Left colon (tissue), 2 donors: ENCODE data around the gene TSR3. TPM values are rescaled to one million over a fixed set of nuclear protein-coding genes. Genes with fewer than 3 reads are reported as not detected.

Experiments used
- ATAC-seq: fragments of 200-7000 bp; cut with Tn5 transposase; one replicate; pipeline ENCODE4 v1.9.1; 2020; ENCODE audit warnings: mild to moderate bottlenecking, moderate library complexity
- DNase-seq, 2 donors: peaks; one replicate each; pipeline ENCODE4 v3.0.0-alpha.2; 2020
- intact Hi-C, 2 donors: fragments of 100-400 bp; cut with DNase I in 1 of 2; cut with micrococcal nuclease in 1 of 2; formaldehyde crosslinking; loops; one replicate each; pipeline versions ENCODE4 v1.11.2 to v1.14.0; 2022; cut with DNase I, micrococcal nuclease
- total RNA-seq, 2 donors: library from RNA; stranded (reverse); fragmentation: NEBNext Ultra II Directional; extraction: Animal tissue kit (Norgen Biotek cat#: 25700); gene quantifications; one replicate each; pipeline ENCODE4 v1.2.1, GENCODE V29; 2021
- donor health status: DM: no; HTN: no; CAD: no.
- donor health status: DM: yes; HTN: yes; CAD: no.

TSR3 gene
- total RNA-seq, 2 donors from 2014 or later, result 50.7 to 54.4 TPM

DNA sequence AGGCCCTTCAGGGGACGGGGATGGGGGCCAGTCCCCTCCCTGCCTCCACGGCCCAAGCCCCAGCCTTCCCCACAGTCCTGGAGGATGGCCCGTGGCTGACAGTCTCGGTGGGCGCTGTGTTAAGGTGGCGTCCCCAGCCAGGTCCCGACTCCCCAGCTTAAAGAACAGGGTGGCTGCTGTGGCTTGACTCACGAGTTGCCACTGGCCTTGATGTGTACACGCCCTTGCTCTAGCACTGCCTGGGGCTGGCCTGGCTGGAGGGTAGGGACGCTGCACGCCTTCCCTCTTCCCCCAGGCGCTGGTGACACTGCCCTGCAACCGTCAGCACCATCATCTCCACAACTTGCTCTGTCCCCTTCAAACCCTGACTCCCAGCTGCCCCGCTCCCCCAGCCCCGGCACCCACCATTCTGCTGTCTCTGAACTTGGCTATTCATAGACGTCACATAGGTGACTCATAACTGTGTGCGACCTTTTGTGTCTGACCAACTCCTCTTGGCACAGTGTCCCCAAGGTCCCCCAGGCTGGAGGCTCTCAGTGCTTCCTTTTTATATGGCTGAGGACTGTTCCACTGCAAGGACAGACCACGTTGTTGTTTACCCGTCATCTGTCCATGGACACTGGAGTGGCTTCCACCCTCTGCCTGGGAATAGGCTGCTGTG lies 6.4 kb upstream of the TSR3 start:
- intact Hi-C loops, result no loop called here
- ATAC-seq, result peak; percentile 23
- no peak for DNase-seq

- ATAC-seq, result no peak
- DNase-seq, result no peak
- intact Hi-C loops, result no loop called here
Observed at GRCh38 chr16:1356061-1356900, 4.6 kb upstream of the TSR3 start.

- DNase-seq (no peak), ATAC-seq (no peak)
- intact Hi-C loops, result no loop called here
Observed at GRCh38 chr16:1355591-1355990, 3.9 kb upstream of the TSR3 start.

DNA sequence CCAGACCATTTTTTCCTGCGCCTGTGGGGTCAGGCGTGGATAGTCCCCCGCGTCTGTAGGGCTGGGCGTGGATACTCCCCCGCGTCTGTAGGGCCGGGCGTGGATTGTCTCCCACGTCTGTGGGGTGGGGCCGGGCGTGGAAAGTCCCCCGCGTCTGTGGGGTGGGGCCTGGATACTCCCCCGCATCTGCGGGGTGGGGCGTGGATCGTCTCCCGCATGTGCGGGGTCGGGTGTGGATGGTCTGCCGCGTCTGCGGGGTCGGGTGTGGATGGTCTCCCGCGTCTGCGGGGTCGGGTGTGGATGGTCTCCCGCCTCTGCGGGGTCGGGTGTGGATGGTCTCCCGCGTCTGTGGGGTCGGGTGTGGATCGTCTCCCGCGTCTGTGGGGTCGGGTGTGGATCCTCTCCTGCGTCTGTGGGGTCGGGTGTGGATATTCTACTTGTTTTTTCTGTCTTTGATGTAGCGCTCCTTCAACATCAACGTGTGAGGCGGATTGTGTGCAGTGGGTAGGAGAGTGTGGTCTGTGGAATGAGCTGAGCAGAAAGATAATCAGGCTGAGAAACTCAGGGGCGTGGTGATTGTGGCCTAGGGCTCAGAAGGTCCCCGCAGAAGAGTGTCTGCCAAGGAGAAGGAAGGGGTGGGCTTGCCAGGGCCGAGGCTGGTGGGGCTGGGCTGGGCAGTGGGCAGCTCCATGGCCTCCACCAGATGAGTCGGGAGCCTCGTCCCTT lies 3.3 kb upstream of the TSR3 start:
- ATAC-seq (no peak), DNase-seq (no peak)
- intact Hi-C loops, result no loop called here

DNA sequence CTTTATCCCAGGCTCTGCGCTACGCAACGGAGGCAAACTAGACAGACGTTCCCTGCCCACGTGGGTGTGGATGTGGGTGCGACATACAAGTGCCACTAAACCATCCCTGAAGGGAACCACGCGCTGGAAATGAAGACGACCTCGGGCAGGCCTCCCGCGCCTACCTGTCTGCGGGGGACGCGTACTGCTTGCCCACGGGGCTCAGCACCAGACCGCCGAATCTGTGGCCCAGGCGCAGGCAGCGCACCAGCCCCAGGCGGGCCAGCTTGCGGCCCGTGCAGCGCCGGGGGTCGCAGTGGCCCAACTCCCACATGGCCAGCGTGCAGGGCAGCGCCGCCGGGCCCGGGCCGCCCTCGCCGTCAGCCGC lies 480 bp downstream of the TSR3 start:
- ATAC-seq, result peak; percentile 11
- intact Hi-C loops, result no loop called here

DNA sequence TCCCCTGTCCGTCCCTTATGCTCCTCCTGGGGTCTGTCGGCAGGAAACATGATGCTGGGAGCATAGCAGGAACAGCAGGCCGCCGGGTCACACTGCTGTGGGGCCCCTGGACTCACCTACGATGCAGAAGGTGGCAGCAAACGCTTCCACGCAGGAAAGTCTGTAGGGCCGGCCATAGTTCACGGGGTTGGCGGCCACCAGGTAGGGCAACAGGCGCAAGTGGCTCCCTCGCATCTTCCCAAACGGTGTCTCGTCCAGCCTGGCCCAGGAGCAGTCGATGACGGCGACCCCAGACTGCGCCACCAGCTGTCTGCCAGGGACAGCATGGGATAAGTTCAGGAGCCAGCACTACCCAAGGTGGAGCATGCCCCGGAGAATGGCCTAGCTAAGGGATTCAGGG lies 987 bp downstream of the TSR3 start:
- ATAC-seq (no peak), DNase-seq (no peak)
- intact Hi-C loops, result no loop called here

More for the DNA sequence above, 480 bp downstream of the TSR3 start:
- DNase-seq, result no peak

DNA sequence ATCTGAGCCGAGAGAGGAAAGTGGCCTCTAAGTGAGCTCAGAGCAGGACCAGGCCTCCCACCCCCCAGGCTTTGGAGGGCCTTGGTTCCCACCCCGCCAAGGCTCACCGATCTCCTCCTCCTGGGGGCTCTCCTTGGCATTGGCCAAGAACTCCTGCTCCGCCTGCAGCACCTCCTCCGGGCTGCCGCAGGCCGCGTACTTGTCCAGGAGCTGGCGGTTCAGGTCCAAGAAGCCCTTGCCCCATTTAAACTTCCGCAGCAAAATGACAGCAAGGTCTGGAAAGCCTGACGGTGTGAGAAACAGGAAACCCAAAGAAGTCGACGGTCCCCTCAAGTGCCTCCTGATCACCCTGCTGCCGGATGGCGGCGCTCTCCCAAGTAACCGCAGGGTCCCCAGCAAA lies 1.7 kb downstream of the TSR3 start:
- intact Hi-C loops, result no loop called here
- no peak for DNase-seq
- no peak for ATAC-seq

GRCh38 chr16:1349351-1349750 lies 2.3 kb downstream of the TSR3 start:
- DNase-seq, result no peak
- intact Hi-C loops, result no loop called here
- no peak for ATAC-seq

DNA sequence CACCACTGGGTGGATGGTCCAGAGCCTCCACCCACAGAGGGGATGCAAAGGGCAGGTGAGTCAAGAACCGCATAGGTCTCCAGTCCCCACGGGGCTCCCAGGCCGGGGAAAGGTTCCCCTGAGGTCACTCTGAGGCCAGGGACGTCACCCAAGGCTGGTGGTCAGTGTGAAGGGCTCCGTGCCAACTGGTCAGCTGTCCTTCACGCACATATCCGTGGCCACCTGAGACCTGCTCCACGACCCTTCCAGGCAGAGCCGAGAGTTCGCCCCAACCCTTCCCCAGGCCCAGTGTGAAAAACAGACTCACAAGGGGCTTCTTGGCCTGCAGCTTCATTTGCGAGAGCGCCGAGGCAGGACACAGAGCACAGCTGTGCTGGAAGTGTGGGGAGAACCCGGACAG lies 2.8 kb downstream of the TSR3 start:
- DNase-seq (no peak), ATAC-seq (no peak)
- intact Hi-C loops, result no loop called here

DNA sequence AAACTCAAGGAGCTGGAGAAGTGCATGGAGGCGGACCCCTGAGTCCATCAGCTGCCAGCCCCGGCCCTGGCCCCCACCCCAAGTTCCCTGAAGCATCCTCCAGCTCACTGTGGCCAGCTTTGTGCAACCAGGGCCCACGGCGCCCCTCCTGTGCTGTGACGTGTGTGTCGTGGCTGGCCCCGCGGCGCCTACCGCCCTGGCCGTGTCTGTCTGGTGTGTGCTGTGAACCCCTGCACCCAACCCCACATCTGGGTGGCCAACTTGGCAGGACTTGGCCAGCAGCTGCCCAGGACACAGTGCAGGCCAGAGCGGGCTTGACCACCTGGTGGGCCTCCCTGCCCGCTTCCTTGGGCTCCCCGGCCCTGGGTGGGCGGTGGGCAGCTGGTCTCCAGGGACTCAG lies 3.2 kb downstream of the TSR3 start:
- intact Hi-C loops, result no loop called here
- ATAC-seq (no peak), DNase-seq (no peak)

DNA sequence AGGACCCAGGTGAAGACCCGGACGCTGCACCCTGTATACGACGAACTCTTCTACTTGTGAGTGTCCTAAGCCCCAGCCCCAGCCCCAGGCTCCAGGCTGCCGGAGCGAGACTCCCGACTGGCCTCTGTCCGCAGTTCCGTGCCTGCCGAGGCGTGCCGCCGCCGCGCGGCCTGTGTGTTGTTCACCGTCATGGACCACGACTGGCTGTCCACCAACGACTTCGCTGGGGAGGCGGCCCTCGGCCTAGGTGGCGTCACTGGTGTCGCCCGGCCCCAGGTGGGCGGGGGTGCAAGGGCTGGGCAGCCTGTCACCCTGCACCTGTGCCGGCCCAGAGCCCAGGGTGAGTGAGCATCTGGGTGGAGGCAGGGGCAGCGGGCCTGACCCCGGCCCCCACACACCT lies 3.7 kb downstream of the TSR3 start:
- intact Hi-C loops, result no loop called here
- DNase-seq (peak in 1 of 2 donors; percentile 7), ATAC-seq (no peak)

GRCh38 chr16:1347286-1347855 lies 4.3 kb downstream of the TSR3 start:
- intact Hi-C loops, result no loop called here
- no peak for DNase-seq
- no peak for ATAC-seq

GRCh38 chr16:1346422-1347285 lies 5.0 kb downstream of the TSR3 start:
- DNase-seq (peak in 1 of 2 donors; percentile 27), ATAC-seq (no peak)
- intact Hi-C loops, result no loop called here

- ATAC-seq, result no peak
- intact Hi-C loops, result no loop called here
Observed at GRCh38 chr16:1345651-1346421, 5.8 kb downstream of the TSR3 start.

GRCh38 chr16:1345087-1345486 lies 6.6 kb downstream of the TSR3 start:
- ATAC-seq (no peak), DNase-seq (no peak)
- intact Hi-C loops, result no loop called here

More at GRCh38 chr16:1345651-1346421, 5.8 kb downstream of the TSR3 start:
- peak in 1 of 2 donors; percentile 4 for DNase-seq

DNA sequence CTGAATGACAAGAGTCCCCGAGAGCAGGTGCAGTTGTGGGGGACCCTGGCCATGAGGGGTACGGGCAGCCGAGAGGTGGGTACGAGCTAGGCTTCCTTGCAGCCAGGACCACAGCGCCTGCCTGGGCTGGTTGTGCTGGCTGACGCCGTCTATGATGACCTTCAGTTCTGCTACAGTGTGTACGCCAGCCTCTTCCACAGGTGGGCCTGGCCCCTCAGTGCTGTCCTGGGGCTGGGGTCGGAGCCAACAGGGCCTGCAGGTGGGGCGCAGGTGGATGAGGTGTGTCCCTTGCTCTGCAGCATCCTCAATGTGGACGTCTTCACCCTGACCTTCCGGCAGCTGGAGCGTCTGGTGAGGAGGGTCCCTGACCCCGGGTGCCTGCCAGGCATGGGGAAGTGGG lies 7.2 kb downstream of the TSR3 start:
- ATAC-seq (no peak), DNase-seq (no peak)
- intact Hi-C loops, result no loop called here

GRCh38 chr16:1343428-1344242 lies 8.0 kb downstream of the TSR3 start:
- intact Hi-C loops, result no loop called here
- ATAC-seq (peak; percentile 22), DNase-seq (peak in 1 of 2 donors; percentile 47)
